Endodermal cell (in vitro differentiated cells): Measurements from ENCODE around the gene ELMO1. TPM values are rescaled to one million over a fixed set of nuclear protein-coding genes. Genes with fewer than 3 reads are reported as not detected.

ENCODE experiments used
- DNase-seq: peaks from one replicate; pipeline ENCODE4 v3.0.0-alpha.2; 2017
- H3K27ac ChIP-seq: 2 replicates; pipeline ENCODE4 v1.5.1; 2013; ENCODE audit warnings: mild to moderate bottlenecking, low read depth, low read length, moderate library complexity
- H3K27me3 ChIP-seq: 2 replicates; pipeline ENCODE4 v1.6.1; 2013; ENCODE audit warnings: mild to moderate bottlenecking, low read length, moderate library complexity; ENCODE audit not compliant: insufficient read depth, control insufficient read depth, poor library complexity, severe bottlenecking
- H3K36me3 ChIP-seq: 2 replicates; pipeline ENCODE4 v1.7.0; 2013; ENCODE audit warnings: mild to moderate bottlenecking, low read length, moderate library complexity; ENCODE audit not compliant: control insufficient read depth, insufficient read depth
- H3K4me1 ChIP-seq: one replicate; pipeline ENCODE4 v1.7.0; 2013; ENCODE audit warnings: low read length; ENCODE audit not compliant: control insufficient read depth, insufficient read depth
- H3K4me3 ChIP-seq: 2 replicates; pipeline ENCODE4 v1.5.1; 2013; ENCODE audit warnings: mild to moderate bottlenecking, low read length, moderate library complexity
- H3K9ac ChIP-seq: 2 replicates; pipeline ENCODE4 v1.6.1; 2013; ENCODE audit warnings: mild to moderate bottlenecking, low read length, moderate library complexity; ENCODE audit not compliant: poor library complexity, severe bottlenecking; ENCODE audit errors: extremely low read depth
- H3K9me3 ChIP-seq: 2 replicates; pipeline ENCODE4 v1.6.1; 2013; ENCODE audit warnings: mild to moderate bottlenecking, low read length, moderate library complexity; ENCODE audit not compliant: control insufficient read depth
- H3K27ac Mint-ChIP-seq: 2 replicates; pipeline ENCODE4 v1.8.0; 2020; ENCODE audit warnings: mixed read lengths
- H3K27me3 Mint-ChIP-seq: 2 replicates; pipeline ENCODE4 v1.8.0; 2021; ENCODE audit warnings: mild to moderate bottlenecking, mixed read lengths; ENCODE audit not compliant: insufficient read depth
- H3K36me3 Mint-ChIP-seq: 2 replicates; pipeline ENCODE4 v1.8.0; 2020; ENCODE audit warnings: low read depth, mixed read lengths
- H3K4me1 Mint-ChIP-seq: 2 replicates; pipeline ENCODE4 v1.8.0; 2020; ENCODE audit warnings: mixed read lengths
- H3K4me3 Mint-ChIP-seq: 2 replicates; pipeline ENCODE4 v1.8.0; 2020; ENCODE audit warnings: mild to moderate bottlenecking, moderate library complexity, mixed read lengths
- H3K9me3 Mint-ChIP-seq: 2 replicates; pipeline ENCODE4 v1.8.0; 2020; ENCODE audit warnings: mild to moderate bottlenecking, mixed read lengths
- CTCF ChIP-seq: fragments of 200-600 bp; sonication (generic); conservative IDR thresholded peaks from 2 replicates; pipeline ENCODE4 v1.5.0; 2021; ENCODE audit warnings: antibody characterized with exemption, mild to moderate bottlenecking
- WGBS, 2 experiments: methylation state at CpG; one replicate each; pipeline versions ENCODE4 v1.1.5 to v1.1.7; 2013; ENCODE audit warnings: missing lambda C conversion rate in 2 of 2, mixed read lengths in 1 of 2; ENCODE audit not compliant: insufficient coverage in 1 of 2, insufficient read length in 1 of 2; 5-methylcytosine and 5-hydroxymethylcytosine counted together
- total RNA-seq, 2 donors: library from RNA; stranded (reverse); fragmentation: NEBNext Ultra II Directional in 1 of 2; extraction: Animal tissue kit (Norgen Biotek cat#: 25700) in 1 of 2; gene quantifications; 2 replicates in 1 of 2; 3 replicates in 1 of 2; pipeline ENCODE4 v1.2.1, GENCODE V29; 2021

ELMO1 gene
- total RNA-seq, 2 donors from 2014 or later: 120 to 131 TPM

DNA sequence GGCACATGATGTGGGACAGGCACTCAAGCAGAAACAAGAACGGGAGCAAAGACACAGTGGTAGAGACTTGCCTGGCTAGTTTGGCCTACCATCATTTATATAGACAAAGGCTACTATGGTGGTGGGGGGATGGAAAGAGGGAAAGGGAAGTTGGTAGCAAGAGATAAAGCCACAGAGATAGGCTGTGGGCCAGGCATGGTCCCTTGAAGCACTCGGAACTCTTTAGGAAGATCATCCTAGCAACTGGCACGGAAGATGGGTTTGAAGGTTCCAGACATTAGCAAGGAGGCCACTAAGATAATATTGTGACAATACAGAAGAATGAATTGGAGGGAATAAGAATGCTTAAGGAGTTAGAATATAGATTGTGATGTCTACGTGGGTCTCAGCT, 319.6 kb downstream of the ELMO1 start:
- no peak for DNase-seq
- no peak for TF ChIP-seq CTCF
- Mint-ChIP-seq H3K4me1 (no peaks in the 10 kb centered on the region), H3K9me3 (peaks cover 12% of the 10 kb centered on the region), H3K27ac (no peak overlapping the region), H3K36me3 (peaks cover 77% of the 10 kb centered on the region), H3K27me3 (no peaks in the 10 kb centered on the region), H3K4me3 (no peak overlapping the region)
- H3K4me1 ChIP-seq: no peaks in the 10 kb centered on the region
- H3K4me3 ChIP-seq: no peak overlapping the region
- H3K9me3 ChIP-seq: no peaks in the 10 kb centered on the region
- peaks cover 53% of the 10 kb centered on the region for H3K36me3 ChIP-seq
- WGBS, 2 experiments: 88 to 95% methylated on average over 3 to 4 of the region's 4 CpGs
- no peaks in the 10 kb centered on the region for H3K27me3 ChIP-seq
- H3K9ac ChIP-seq: no peak overlapping the region
- H3K27ac ChIP-seq: no peak overlapping the region

DNA sequence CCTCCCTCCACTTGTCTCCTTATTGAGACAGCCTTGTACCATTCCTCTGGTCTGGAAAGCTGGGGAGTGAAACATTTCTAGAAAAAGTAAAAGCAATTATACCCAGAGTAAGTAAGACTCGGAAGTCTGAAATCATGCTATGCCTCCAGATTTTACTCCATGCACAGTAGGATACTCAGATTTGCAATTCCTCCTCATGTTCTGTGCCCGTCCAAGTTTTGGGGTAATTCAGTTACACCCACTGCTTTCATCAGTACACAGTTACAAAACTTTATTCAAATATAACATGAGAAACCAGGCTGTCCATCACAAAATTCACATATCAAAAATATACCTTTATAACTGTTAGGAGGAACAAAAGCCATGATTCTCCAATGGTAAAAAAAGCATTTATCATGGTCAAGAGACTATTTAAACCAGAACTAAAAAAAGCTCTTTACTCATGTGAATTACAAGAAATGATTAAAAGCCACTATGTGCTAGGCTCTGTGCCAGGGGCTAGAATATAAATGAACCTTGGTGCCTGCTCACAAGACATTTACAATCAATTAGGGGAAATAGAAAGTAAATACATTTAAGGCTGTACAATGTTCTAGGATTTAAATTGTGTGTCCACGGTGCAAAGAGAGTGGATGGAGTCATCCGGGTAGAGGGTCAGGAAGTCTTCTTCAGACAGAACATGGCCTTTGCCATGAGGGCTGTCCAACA, 320.2 kb downstream of the ELMO1 start:
- H3K4me1 ChIP-seq: no peaks in the 10 kb centered on the region
- no peak overlapping the region for H3K27ac ChIP-seq
- H3K27ac Mint-ChIP-seq: no peak overlapping the region
- H3K9me3 ChIP-seq: no peaks in the 10 kb centered on the region
- H3K4me3 ChIP-seq: no peak overlapping the region
- WGBS, 2 experiments: 93 to 95% methylated on average over 3 to 4 of the region's 4 CpGs
- no peaks in the 10 kb centered on the region for H3K27me3 ChIP-seq
- no peaks in the 10 kb centered on the region for H3K27me3 Mint-ChIP-seq
- no peak for DNase-seq
- H3K4me1 Mint-ChIP-seq: no peaks in the 10 kb centered on the region
- peaks cover 48% of the 10 kb centered on the region for H3K36me3 ChIP-seq
- H3K9me3 Mint-ChIP-seq: peaks cover 12% of the 10 kb centered on the region
- no peak overlapping the region for H3K4me3 Mint-ChIP-seq
- H3K36me3 Mint-ChIP-seq: peaks cover 75% of the 10 kb centered on the region
- H3K9ac ChIP-seq: no peak overlapping the region
- TF ChIP-seq CTCF: no peak

GRCh38 chr7:37119296-37119860, 329.3 kb downstream of the ELMO1 start:
- peaks cover 34% of the 10 kb centered on the region for H3K9me3 Mint-ChIP-seq
- peaks cover 6% of the 10 kb centered on the region for H3K4me1 ChIP-seq
- H3K27ac ChIP-seq: no peak overlapping the region
- peak overlapping the region; percentile 53 for H3K27ac Mint-ChIP-seq
- no peak overlapping the region for H3K9ac ChIP-seq
- no peak for DNase-seq
- H3K4me3 ChIP-seq: no peak overlapping the region
- 90% methylated on average over 2 of the region's 2 CpGs; no CpG with 5 or more reads in 1 of the 2 experiments for WGBS, 2 experiments
- no peaks in the 10 kb centered on the region for H3K27me3 ChIP-seq
- H3K27me3 Mint-ChIP-seq: no peaks in the 10 kb centered on the region
- H3K4me3 Mint-ChIP-seq: no peak overlapping the region
- H3K36me3 Mint-ChIP-seq: peaks cover 51% of the 10 kb centered on the region
- H3K9me3 ChIP-seq: peaks cover 27% of the 10 kb centered on the region
- peaks cover 9% of the 10 kb centered on the region for H3K36me3 ChIP-seq
- peaks cover 27% of the 10 kb centered on the region for H3K4me1 Mint-ChIP-seq
- no peak for TF ChIP-seq CTCF
